ENCODE results near the gene SLC22A31.
A peak's percentile ranks its signal among the peaks of the same experiment; 100 is the strongest.
"Not testable (repeated sequence)": the region's sequence is repeated elsewhere in the genome, so short reads cannot be mapped to it uniquely, and the experiment has no call there.

SLC22A31 gene

DNA sequence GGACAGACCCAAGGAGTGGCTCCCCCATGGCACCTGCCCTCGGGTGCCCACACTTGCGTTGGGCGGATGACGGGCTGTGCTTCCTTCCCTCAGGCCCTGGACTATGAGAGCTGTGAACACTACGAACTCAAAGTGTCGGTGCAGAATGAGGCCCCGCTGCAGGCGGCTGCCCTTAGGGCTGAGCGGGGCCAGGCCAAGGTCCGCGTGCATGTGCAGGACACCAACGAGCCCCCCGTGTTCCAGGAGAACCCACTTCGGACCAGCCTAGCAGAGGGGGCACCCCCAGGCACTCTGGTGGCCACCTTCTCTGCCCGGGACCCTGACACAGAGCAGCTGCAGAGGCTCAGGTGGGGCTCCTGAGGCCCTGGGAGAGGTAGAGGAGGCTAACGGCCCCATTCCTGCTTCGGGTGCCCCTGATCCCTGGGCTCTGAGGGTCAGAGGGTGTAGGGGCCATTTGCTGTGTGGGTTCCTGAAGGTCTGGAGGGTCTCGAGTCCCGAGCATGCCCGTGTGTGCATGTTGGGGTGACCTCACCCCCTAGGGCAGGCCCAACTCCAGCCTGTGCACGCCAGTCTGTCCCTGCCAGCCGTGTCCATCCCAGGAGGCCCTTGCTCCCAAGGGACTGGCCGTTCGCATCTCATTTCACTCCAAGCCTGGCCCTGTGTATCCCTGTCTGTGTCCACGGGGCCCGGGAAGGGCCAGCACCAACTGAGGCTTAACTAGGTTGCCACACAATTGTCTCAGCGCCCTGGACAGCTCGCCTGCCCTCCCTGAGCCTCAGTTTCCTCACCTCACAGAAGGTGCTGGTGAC is 10.0 kb downstream of the SLC22A31 start:
- Histone ChIP-seq H3K4me1 (ENCODE audit: control insufficient read depth in 1 of 2, insufficient read depth in 1 of 2, low read depth in 1 of 2, low read length in 1 of 2) (peaks cover 3 to 7% of the 10 kb centered on the region in 2 experiments), H3K27me3 (peaks cover 57% of the 10 kb centered on the region), H3K36me3 (no peaks in the 10 kb centered on the region), H3K27ac (no peak overlapping the region), H3K9me3 (no peaks in the 10 kb centered on the region), H3K4me3 (ENCODE audit: low read depth in 1 of 2, low read length in 1 of 2) (no peak overlapping the region)
- TF ChIP-seq CTCF (IDR thresholded peaks at IDR 0.05): no peak

DNA sequence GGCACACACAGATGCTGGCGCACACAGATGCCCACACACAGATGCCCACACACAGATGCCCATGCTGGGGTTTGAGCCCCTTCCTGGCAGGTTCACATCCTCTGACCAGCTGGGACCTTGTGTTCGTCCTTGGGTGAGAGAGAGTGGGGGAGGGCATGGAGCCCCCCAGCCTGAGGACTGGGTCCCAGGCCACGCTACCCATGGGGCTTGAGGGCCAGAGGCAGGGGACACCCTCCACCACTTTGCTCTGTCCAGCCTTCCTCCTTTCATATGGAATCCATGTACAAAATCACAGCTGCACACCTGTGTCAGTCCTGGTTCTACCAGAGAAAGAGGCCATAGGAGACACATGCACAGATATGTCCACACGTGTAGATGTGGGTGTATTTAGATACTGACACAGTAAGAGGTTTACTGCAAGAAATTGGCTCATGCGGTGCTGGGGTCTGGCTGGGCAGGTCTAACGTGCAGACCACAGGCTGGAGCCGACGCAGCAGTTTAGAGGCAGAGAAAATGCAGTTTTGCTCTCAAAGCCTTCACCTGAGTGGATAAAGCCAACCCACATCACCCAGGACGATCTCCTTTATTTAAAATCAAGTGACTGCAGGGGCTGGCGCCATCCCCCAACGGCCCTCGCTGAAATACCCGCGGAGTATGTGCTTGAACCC is 10.8 kb downstream of the SLC22A31 start:
- H3K4me3 ChIP-seq (ENCODE audit: low read depth in 1 of 2, low read length in 1 of 2): no peak overlapping the region
- H3K4me1 ChIP-seq (ENCODE audit: control insufficient read depth in 1 of 2, insufficient read depth in 1 of 2, low read depth in 1 of 2, low read length in 1 of 2): peaks cover 3 to 7% of the 10 kb centered on the region in 2 experiments
- peaks cover 55% of the 10 kb centered on the region for H3K27me3 ChIP-seq
- no peak overlapping the region for H3K27ac ChIP-seq
- H3K9me3 ChIP-seq: no peaks in the 10 kb centered on the region
- no peak for TF ChIP-seq CTCF (IDR thresholded peaks at IDR 0.05)
- H3K36me3 ChIP-seq: no peaks in the 10 kb centered on the region

DNA sequence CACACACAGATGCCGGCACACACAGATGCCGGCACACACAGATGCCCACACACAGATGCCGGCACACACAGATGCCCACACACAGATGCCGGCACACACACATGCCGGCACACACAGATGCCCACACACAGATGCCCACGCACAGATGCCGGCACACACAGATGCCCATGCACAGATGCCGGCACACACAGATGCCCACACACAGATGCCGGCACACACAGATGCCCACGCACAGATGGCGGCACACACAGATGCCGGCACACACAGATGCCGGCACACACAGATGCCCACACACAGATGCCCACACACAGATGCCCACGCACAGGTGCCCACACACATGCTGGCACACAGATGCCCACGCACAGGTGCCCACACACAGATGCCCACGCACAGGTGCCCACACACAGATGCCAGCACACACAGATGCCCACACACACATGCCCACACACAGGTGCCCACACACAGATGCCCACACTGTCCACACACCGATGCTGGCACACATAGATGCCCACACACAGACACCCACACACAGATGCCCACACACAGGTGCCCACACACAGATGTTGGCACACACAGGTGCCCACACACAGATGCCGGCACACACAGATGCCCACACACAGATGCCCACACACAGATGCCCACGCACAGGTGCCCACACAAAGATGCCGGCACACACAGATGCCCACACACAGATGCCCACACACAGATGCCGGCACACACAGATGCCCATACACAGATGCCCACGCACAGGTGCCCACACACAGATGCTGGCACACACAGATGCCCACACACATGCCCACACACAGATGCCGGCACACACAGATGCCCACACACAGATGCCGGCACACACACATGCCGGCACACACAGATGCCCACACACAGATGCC is 11.6 kb downstream of the SLC22A31 start:
- H3K9me3 ChIP-seq; H3K4me3 ChIP-seq (ENCODE audit: low read depth in 1 of 2, low read length in 1 of 2); H3K36me3 ChIP-seq; H3K27ac ChIP-seq; H3K4me1 ChIP-seq (ENCODE audit: control insufficient read depth in 1 of 2, insufficient read depth in 1 of 2, low read depth in 1 of 2, low read length in 1 of 2): not testable (repeated sequence)
- H3K27me3 ChIP-seq: peaks cover 55% of the 10 kb centered on the region

GRCh38 chr16:89187770-89188392 is 12.5 kb downstream of the SLC22A31 start:
- TF ChIP-seq CTCF (IDR thresholded peaks at IDR 0.05): no peak
- Histone ChIP-seq H3K36me3 (no peaks in the 10 kb centered on the region), H3K9me3 (no peaks in the 10 kb centered on the region), H3K4me3 (ENCODE audit: low read depth in 1 of 2, low read length in 1 of 2) (no peak overlapping the region), H3K27me3 (peaks cover 56% of the 10 kb centered on the region), H3K27ac (peak overlapping the region; percentile 53), H3K4me1 (ENCODE audit: control insufficient read depth in 1 of 2, insufficient read depth in 1 of 2, low read depth in 1 of 2, low read length in 1 of 2) (peaks cover 3 to 7% of the 10 kb centered on the region in 2 experiments)

DNA sequence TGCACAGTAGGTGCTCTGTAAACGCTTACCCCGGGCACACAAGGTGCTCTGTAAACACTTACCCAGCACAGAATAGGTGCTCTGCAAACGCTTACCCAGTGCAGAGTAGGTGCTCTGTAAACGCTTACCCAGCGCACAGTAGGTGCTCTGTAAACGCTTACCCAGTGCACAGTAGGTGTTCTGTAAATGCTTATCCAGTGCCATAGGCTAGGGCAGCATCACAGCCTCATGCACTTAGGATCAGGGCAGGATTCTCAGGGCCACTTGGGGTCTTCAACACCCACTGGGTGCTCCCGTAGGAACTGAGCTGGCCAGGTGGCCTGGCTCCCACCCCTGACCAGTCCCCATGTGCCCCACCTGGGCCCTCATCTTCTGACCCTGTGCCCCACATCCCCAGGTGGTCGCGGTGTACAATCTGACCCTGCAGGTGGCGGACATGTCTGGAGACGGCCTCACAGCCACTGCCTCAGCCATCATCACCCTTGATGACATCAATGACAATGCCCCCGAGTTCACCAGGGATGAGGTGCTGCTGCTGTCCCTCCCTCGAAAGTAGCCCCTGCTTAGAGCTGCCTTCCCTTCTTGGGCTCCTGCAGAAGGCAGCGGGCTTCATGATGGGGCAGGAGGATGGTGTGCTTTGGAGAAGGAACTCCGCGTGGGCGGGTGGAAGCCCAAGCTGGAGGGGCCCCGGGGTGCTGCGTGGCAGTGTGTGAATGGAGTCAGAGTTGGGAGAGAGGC is 13.1 kb downstream of the SLC22A31 start:
- peaks cover 57% of the 10 kb centered on the region for H3K27me3 ChIP-seq

DNA sequence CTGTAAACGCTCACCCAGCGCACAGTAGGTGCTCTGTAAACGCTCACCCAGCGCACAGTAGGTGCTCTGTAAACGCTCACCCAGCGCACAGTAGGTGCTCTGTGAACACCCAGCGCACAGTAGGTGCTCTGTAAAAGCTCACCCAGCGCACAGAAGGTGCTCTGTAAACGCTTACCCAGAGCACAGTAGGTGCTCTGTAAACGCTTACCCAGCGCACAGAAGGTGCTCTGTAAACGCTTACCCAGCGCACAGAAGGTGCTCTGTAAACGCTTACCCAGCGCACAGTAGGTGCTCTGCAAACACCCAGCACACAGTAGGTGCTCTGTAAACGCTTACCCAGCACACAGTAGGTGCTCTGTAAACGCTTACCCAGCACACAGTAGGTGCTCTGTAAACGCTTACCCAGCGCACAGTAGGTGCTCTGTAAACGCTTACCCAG is 13.7 kb downstream of the SLC22A31 start:
- peaks cover 51% of the 10 kb centered on the region for H3K27me3 ChIP-seq
- not testable (repeated sequence) for H3K9me3 ChIP-seq; H3K27ac ChIP-seq; H3K4me1 ChIP-seq (ENCODE audit: control insufficient read depth in 1 of 2, insufficient read depth in 1 of 2, low read depth in 1 of 2, low read length in 1 of 2); H3K36me3 ChIP-seq; H3K4me3 ChIP-seq (ENCODE audit: low read depth in 1 of 2, low read length in 1 of 2)

More for the DNA sequence above, 13.1 kb downstream of the SLC22A31 start:
- peaks cover 2 to 6% of the 10 kb centered on the region in 2 experiments for H3K4me1 ChIP-seq (ENCODE audit: control insufficient read depth in 1 of 2, insufficient read depth in 1 of 2, low read depth in 1 of 2, low read length in 1 of 2)
- no peak overlapping the region for H3K4me3 ChIP-seq (ENCODE audit: low read depth in 1 of 2, low read length in 1 of 2)
- no peaks in the 10 kb centered on the region for H3K9me3 ChIP-seq
- H3K36me3 ChIP-seq: no peaks in the 10 kb centered on the region
- no peak for TF ChIP-seq CTCF (IDR thresholded peaks at IDR 0.05)
- H3K27ac ChIP-seq: peak overlapping the region; percentile 53

- H3K4me3 ChIP-seq (ENCODE audit: low read depth in 1 of 2, low read length in 1 of 2); H3K36me3 ChIP-seq; H3K9me3 ChIP-seq; H3K27ac ChIP-seq; H3K4me1 ChIP-seq (ENCODE audit: control insufficient read depth in 1 of 2, insufficient read depth in 1 of 2, low read depth in 1 of 2, low read length in 1 of 2): not testable (repeated sequence)
- H3K27me3 ChIP-seq: peaks cover 46% of the 10 kb centered on the region
Observed at GRCh38 chr16:89185887-89186592, 14.3 kb downstream of the SLC22A31 start.
